K562 (cell line): Measurements from ENCODE around the gene ADGRB2. TPM values are rescaled to one million over a fixed set of nuclear protein-coding genes. Genes with fewer than 3 reads are reported as not detected.

Experiments used
- BDP1 ChIP-seq: IDR thresholded peaks from 3 replicates; pipeline ENCODE4 v1.6.1; 2011; ENCODE audit not compliant: insufficient read length, insufficient read depth
- CBX5 ChIP-seq: IDR thresholded peaks from 2 replicates; pipeline ENCODE4 v1.6.1; 2014; ENCODE audit warnings: low read depth, borderline replicate concordance
- CEBPG ChIP-seq, 3 experiments: fragments of 200-800 bp in 1 of 3; sonication (Bioruptor generic) in 1 of 3; sonication (generic) in 1 of 3; formaldehyde crosslinking in 1 of 3; IDR thresholded peaks in 2 of 3; conservative IDR thresholded peaks in 1 of 3; 2 replicates each; pipeline versions ENCODE4 v1.6.1 to v1.8.0; 2016 to 2022; ENCODE audit warnings: missing compliant biosample characterization in 2 of 3, missing genetic modification characterization in 2 of 3, mild to moderate bottlenecking in 1 of 3, missing genetic modification reagents in 1 of 3
- CGGBP1 ChIP-seq: fragments of 250-450 bp; sonication (Bioruptor Pico); IDR thresholded peaks from 2 replicates; pipeline ENCODE4 v1.9.0; 2021; ENCODE audit warnings: mild to moderate bottlenecking
- ERF ChIP-seq: fragments of 450-650 bp; formaldehyde crosslinking; IDR thresholded peaks from 2 replicates; pipeline ENCODE4 v1.4.0; 2020; ENCODE audit warnings: mild to moderate bottlenecking, mixed read lengths
- FOXP1 ChIP-seq: sonication (generic); formaldehyde crosslinking; IDR thresholded peaks from 2 replicates; pipeline ENCODE4 v1.8.0; 2022; ENCODE audit warnings: mild to moderate bottlenecking, missing genetic modification reagents
- HNRNPK ChIP-seq: fragments of 200-400 bp; formaldehyde crosslinking; IDR thresholded peaks from one replicate; pipeline ENCODE4 v1.6.1; 2018; ENCODE audit warnings: mild to moderate bottlenecking, low read depth, low read length; ENCODE audit not compliant: poor library complexity, severe bottlenecking
- KDM5B ChIP-seq: fragments of 200-600 bp; sonication (generic); IDR thresholded peaks from 2 replicates; pipeline ENCODE4 v1.6.1; 2012; ENCODE audit warnings: low read depth, mild to moderate bottlenecking, moderate library complexity, low read length, control low read depth, inconsistent platforms; ENCODE audit not compliant: insufficient replicate concordance
- MECOM ChIP-seq: fragments of 250-450 bp; sonication (Bioruptor Pico); IDR thresholded peaks from 2 replicates; pipeline ENCODE4 v1.8.0; 2022; ENCODE audit warnings: inconsistent platforms
- MEIS2 ChIP-seq: fragments of 450-650 bp; IDR thresholded peaks from 2 replicates; pipeline ENCODE4 v1.6.1; 2014; ENCODE audit warnings: mild to moderate bottlenecking; ENCODE audit not compliant: partially characterized antibody
- MXI1 ChIP-seq: IDR thresholded peaks from 2 replicates; pipeline ENCODE4 v1.6.1; 2011; ENCODE audit warnings: low read depth, mild to moderate bottlenecking, improper control_type of control experiment, low read length
- NELFE ChIP-seq: IDR thresholded peaks from 2 replicates; pipeline ENCODE4 v1.6.1; 2011; ENCODE audit warnings: mild to moderate bottlenecking; ENCODE audit not compliant: insufficient read depth, insufficient read length
- PCBP1 ChIP-seq: fragments of 200-400 bp; formaldehyde crosslinking; IDR thresholded peaks from 2 replicates; pipeline ENCODE4 v1.6.1; 2018; ENCODE audit warnings: mild to moderate bottlenecking, low read depth, low read length; ENCODE audit not compliant: poor library complexity, severe bottlenecking
- PHB2 ChIP-seq: fragments of 450-650 bp; IDR thresholded peaks from 2 replicates; pipeline ENCODE4 v1.6.1; 2017; ENCODE audit warnings: low read depth
- POLR2AphosphoS2 ChIP-seq: IDR thresholded peaks from 2 replicates; pipeline ENCODE4 v1.6.1; 2012; ENCODE audit warnings: low read length, improper control_type of control experiment
- RHOXF2B ChIP-seq: fragments of 250-450 bp; sonication (Bioruptor Pico); conservative IDR thresholded peaks from 2 replicates; pipeline ENCODE4 v1.5.1; 2021
- SMAD2 ChIP-seq: fragments of 150-350 bp; IDR thresholded peaks from 2 replicates; pipeline ENCODE4 v1.6.1; 2014; ENCODE audit warnings: low read depth, mild to moderate bottlenecking, low read length
- SMAD4 ChIP-seq: fragments of 250-450 bp; sonication (Bioruptor Pico); conservative IDR thresholded peaks from 2 replicates; pipeline ENCODE4 v1.8.0; 2021; ENCODE audit warnings: inconsistent platforms, mild to moderate bottlenecking, moderate library complexity
- SMARCA4 ChIP-seq: fragments of 450-650 bp; IDR thresholded peaks from 2 replicates; pipeline ENCODE4 v1.6.1; 2016
- SMC3 ChIP-seq: conservative IDR thresholded peaks from 2 replicates; pipeline ENCODE4 v1.6.1; 2011; ENCODE audit warnings: low read depth, low read length, improper control_type of control experiment; ENCODE audit not compliant: insufficient read depth
- SUPT5H ChIP-seq: fragments of 450-650 bp; IDR thresholded peaks from 2 replicates; pipeline ENCODE4 v1.6.1; 2016
- ZFP1 ChIP-seq: fragments of 450-650 bp; formaldehyde crosslinking; IDR thresholded peaks from 2 replicates; pipeline ENCODE4 v1.4.0; 2020; ENCODE audit warnings: mild to moderate bottlenecking, mixed read lengths
- ZFP30 ChIP-seq: fragments of 250-450 bp; sonication (Bioruptor Pico); IDR thresholded peaks from 2 replicates; pipeline ENCODE4 v1.8.0; 2022; ENCODE audit warnings: moderate library complexity, mild to moderate bottlenecking, inconsistent platforms, borderline replicate concordance
- ZNF134 ChIP-seq: fragments of 250-450 bp; sonication (Bioruptor Pico); conservative IDR thresholded peaks from 2 replicates; pipeline ENCODE4 v1.4.0; 2020
- ZNF175 ChIP-seq: fragments of 200-800 bp; sonication (Bioruptor generic); IDR thresholded peaks from 2 replicates; pipeline ENCODE4 v1.6.1; 2016; ENCODE audit warnings: low read depth, mild to moderate bottlenecking, missing genetic modification characterization, missing compliant biosample characterization
- ZNF311 ChIP-seq: fragments of 250-450 bp; sonication (Bioruptor Pico); IDR thresholded peaks from 2 replicates; pipeline ENCODE4 v1.4.0; 2020; ENCODE audit warnings: mild to moderate bottlenecking, moderate library complexity
- ZNF41 ChIP-seq: fragments of 250-450 bp; sonication (Bioruptor Pico); conservative IDR thresholded peaks from 2 replicates; pipeline ENCODE4 v1.4.0; 2020; ENCODE audit warnings: mild to moderate bottlenecking
- ZNF561 ChIP-seq: fragments of 450-650 bp; formaldehyde crosslinking; conservative IDR thresholded peaks from 2 replicates; pipeline ENCODE4 v1.4.0; 2020; ENCODE audit warnings: mild to moderate bottlenecking, moderate library complexity
- ZNF57 ChIP-seq: fragments of 450-650 bp; formaldehyde crosslinking; IDR thresholded peaks from 2 replicates; pipeline ENCODE4 v1.4.0; 2020; ENCODE audit warnings: mild to moderate bottlenecking, moderate library complexity
- polyA plus RNA-seq, 8 experiments: library from polyadenylated mRNA; depleted of rRNA in 4 of 8; stranded (reverse) in 5 of 8; unstranded in 3 of 8; fragments of >200 nt; fragmentation: Nextera tagmentation in 2 of 8; fragmentation: Illumina TruSeq in 1 of 8; extraction: Ambion mirVana in 2 of 8; extraction: Trizol in 1 of 8; gene quantifications; 2 replicates each; pipeline versions ENCODE4 v1.2.1 to v1.2.3, GENCODE V29; 2011 to 2014; ENCODE audit warnings: inconsistent platforms in 1 of 8, missing spikeins in 1 of 8
- total RNA-seq, 7 experiments: library from RNA; depleted of rRNA in 6 of 7; stranded (reverse); fragments of >200 nt in 6 of 7; fragmentation: Illumina TruSeq in 2 of 7; extraction: Trizol in 2 of 7; gene quantifications; 2 replicates each; pipeline versions ENCODE4 v1.2.1 to v1.2.3, GENCODE V29; 2011 to 2021; ENCODE audit warnings: low replicate concordance in 1 of 7
- TF ChIP-seq, protein P1 (sequence below): sonication (generic); formaldehyde crosslinking; IDR thresholded peaks from 2 replicates; pipeline ENCODE4 v1.8.0; 2022; ENCODE audit warnings: missing genetic modification reagents, mild to moderate bottlenecking, moderate library complexity, borderline replicate concordance

Gene ADGRB2
- total and polyA plus RNA-seq, 9 of the 15 experiments (the other 6 are each of a cell fraction or from before 2014, with no cell fraction given) = 0.04 to 0.23 (median 0.20) TPM; not detected in 2

DNA sequence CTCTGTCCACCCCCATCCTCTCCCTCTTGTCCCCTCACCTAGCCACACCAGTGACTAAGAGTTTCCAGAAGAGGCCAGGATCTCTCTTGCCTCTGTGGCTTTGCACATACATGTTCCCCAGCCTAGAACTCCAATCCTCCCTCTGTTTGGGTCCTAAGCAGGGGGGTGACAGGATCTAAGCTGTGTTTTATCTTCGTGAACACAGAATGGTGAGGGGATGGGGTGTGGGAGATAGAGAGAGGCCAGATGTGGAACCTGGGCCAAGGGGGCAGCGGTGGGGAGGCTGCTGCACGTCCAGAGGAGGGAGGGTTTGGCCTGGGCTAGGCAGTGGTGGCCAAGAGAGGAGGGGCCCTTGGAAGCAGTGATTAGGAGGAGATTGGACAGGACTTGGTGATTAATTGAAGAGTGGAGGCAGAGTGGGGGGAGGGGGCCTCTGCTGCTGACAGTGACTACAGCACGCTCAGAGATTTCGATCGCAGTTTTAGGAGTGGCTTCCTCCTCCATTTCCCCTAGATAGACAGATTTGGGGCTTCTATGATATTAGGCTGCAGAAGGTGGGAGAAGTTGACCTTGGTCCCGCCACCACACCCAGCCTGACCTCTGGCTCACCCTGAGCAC lies 17.1 kb upstream of the ADGRB2 start (continued):
- TF ChIP-seq SMARCA4 (peak; percentile 49), ZNF134 (CRISPR knock-in tag) (no peak), MECOM (0 out of 2 replicates have a peak, but pooled peaks have one; percentile 34), SMAD4 (0 out of 2 replicates have a peak, but pooled peaks have one; percentile 20), PHB2 (no peak), ZFP1 (CRISPR knock-in tag) (no peak), ZNF57 (CRISPR knock-in tag) (no peak), PCBP1 (no peak), CEBPG (CRISPR knock-in tag; IDR thresholded peaks at IDR 0.05) (no peak), CEBPG (tag; conservative IDR thresholded peaks at IDR 0.05 in 1 of 2, IDR thresholded peaks at IDR 0.05 in 1 of 2) (no peak), KDM5B (no peak), CGGBP1 (CRISPR knock-in tag) (no peak), BDP1 (no peak), HNRNPK (no peak), ZNF311 (CRISPR knock-in tag) (no peak), RHOXF2B (no peak), CBX5 (no peak), SMAD2 (no peak), FOXP1 (CRISPR knock-in tag) (no peak), ERF (CRISPR knock-in tag) (no peak), SUPT5H (no peak), ZFP30 (CRISPR knock-in tag) (no peak), ZNF561 (no peak), POLR2AphosphoS2 (no peak), MXI1 (no peak), MEIS2 (peak; percentile 97), SMC3 (no peak), ZNF41 (CRISPR knock-in tag) (no peak), ZNF175 (CRISPR knock-in tag) (no peak), NELFE (no peak)
- TF ChIP-seq, protein P1, sequence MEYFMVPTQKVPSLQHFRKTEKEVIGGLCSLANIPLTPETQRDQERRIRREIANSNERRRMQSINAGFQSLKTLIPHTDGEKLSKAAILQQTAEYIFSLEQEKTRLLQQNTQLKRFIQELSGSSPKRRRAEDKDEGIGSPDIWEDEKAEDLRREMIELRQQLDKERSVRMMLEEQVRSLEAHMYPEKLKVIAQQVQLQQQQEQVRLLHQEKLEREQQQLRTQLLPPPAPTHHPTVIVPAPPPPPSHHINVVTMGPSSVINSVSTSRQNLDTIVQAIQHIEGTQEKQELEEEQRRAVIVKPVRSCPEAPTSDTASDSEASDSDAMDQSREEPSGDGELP (CRISPR knock-in tag) = no peak; the same call in 1 of the 2 replicates
